Activated CD4-positive, alpha-beta memory T cell treated with anti-CD3 and anti-CD28 coated beads for 36 hours (primary cell): Measurements from ENCODE around the gene HTR3D. TPM values are rescaled to one million over a fixed set of nuclear protein-coding genes. Genes with fewer than 3 reads are reported as not detected.
"Not testable (repeated sequence)": the region's sequence is repeated elsewhere in the genome, so short reads cannot be mapped to it uniquely, and the experiment has no call there.

ENCODE experiments used
- CTCF ChIA-PET: fragments of 350-600 bp; sonication (Branson Sonifier 250); formaldehyde crosslinking; loops from one replicate; lab custom pipeline; 2021; ENCODE audit warnings: antibody characterized with exemption, inconsistent platforms; lab: Charles Lee
- POLR2A ChIA-PET: fragments of 350-600 bp; sonication (Branson Sonifier 250); formaldehyde crosslinking; loops from one replicate; lab custom pipeline; 2021; ENCODE audit warnings: antibody characterized with exemption; lab: Charles Lee
- DNase-seq: peaks from one replicate; pipeline ENCODE4 v3.0.0-alpha.2; 2020
- H3K27ac Mint-ChIP-seq: one replicate; pipeline ENCODE4 v1.8.0; 2021; ENCODE audit warnings: mixed read lengths
- H3K27me3 Mint-ChIP-seq: one replicate; pipeline ENCODE4 v1.8.0; 2021; ENCODE audit warnings: mixed read lengths
- H3K36me3 Mint-ChIP-seq: one replicate; pipeline ENCODE4 v1.8.0; 2021; ENCODE audit warnings: mixed read lengths
- H3K4me1 Mint-ChIP-seq: one replicate; pipeline ENCODE4 v1.8.0; 2021; ENCODE audit warnings: low read depth, mixed read lengths
- H3K4me3 Mint-ChIP-seq: one replicate; pipeline ENCODE4 v1.8.0; 2021; ENCODE audit warnings: mild to moderate bottlenecking, mixed read lengths
- H3K9me3 Mint-ChIP-seq: one replicate; pipeline ENCODE4 v1.8.0; 2021; ENCODE audit warnings: mixed read lengths
- intact Hi-C: fragments of 100-400 bp; cut with micrococcal nuclease; formaldehyde crosslinking; loops from one replicate; pipeline ENCODE4 v1.15.1; 2023
- total RNA-seq, 2 experiments: library from RNA; stranded (reverse); gene quantifications; one replicate each; pipeline ENCODE4 v1.2.3, GENCODE V29; 2021

Gene HTR3D
- total RNA-seq, 2 experiments from 2014 or later = not detected

GRCh38 chr3:184004476-184004875, 27.1 kb upstream of the HTR3D start:
- H3K4me3 Mint-ChIP-seq = no peak overlapping the region
- peaks cover 7% of the 10 kb centered on the region for H3K4me1 Mint-ChIP-seq
- no peak for DNase-seq
- no peak overlapping the region for H3K27ac Mint-ChIP-seq
- H3K9me3 Mint-ChIP-seq = no peaks in the 10 kb centered on the region
- H3K36me3 Mint-ChIP-seq = peaks cover 3% of the 10 kb centered on the region
- no peaks in the 10 kb centered on the region for H3K27me3 Mint-ChIP-seq
- CTCF ChIA-PET = no interaction called here
- intact Hi-C loops = no loop called here
- POLR2A ChIA-PET = no interaction called here

GRCh38 chr3:184005941-184006507, 25.5 kb upstream of the HTR3D start:
- CTCF ChIA-PET = interaction anchor here (0.6 to 1.7 kb wide), 2 partner anchors 12 to 30 kb away, joined by 3 to 5 read pairs; partner anchors contain the start of gene ABCC5
- Mint-ChIP-seq H3K36me3 (peaks cover 3% of the 10 kb centered on the region), H3K4me1 (peaks cover 7% of the 10 kb centered on the region), H3K9me3 (no peaks in the 10 kb centered on the region), H3K4me3 (no peak overlapping the region), H3K27ac (peak overlapping the region; percentile 21), H3K27me3 (no peaks in the 10 kb centered on the region)
- intact Hi-C loops = no loop called here
- no peak for DNase-seq
- POLR2A ChIA-PET = no interaction called here

GRCh38 chr3:184007143-184007813, 24.3 kb upstream of the HTR3D start:
- intact Hi-C loops, H3K27ac Mint-ChIP-seq, H3K36me3 Mint-ChIP-seq, H3K9me3 Mint-ChIP-seq, H3K4me3 Mint-ChIP-seq, H3K4me1 Mint-ChIP-seq, H3K27me3 Mint-ChIP-seq, DNase-seq, POLR2A ChIA-PET: not testable (repeated sequence)
- CTCF ChIA-PET = interaction anchor here (0.6 to 1.7 kb wide), 3 partner anchors 10 to 526 kb away, joined by 3 to 7 read pairs (median 5); partner anchors contain the start of gene ABCC5

GRCh38 chr3:184008161-184008560, 23.4 kb upstream of the HTR3D start:
- Mint-ChIP-seq H3K27me3 (no peaks in the 10 kb centered on the region), H3K27ac (no peak overlapping the region), H3K9me3 (no peaks in the 10 kb centered on the region), H3K4me1 (peaks cover 7% of the 10 kb centered on the region), H3K36me3 (peaks cover 3% of the 10 kb centered on the region), H3K4me3 (no peak overlapping the region)
- CTCF ChIA-PET = interaction anchor here (1.2 kb wide), 1 partner anchor 10 kb away, joined by 7 read pairs; the partner anchor contains the start of gene ABCC5
- DNase-seq = no peak
- POLR2A ChIA-PET = no interaction called here
- intact Hi-C loops = no loop called here

- no peak overlapping the region for H3K4me3 Mint-ChIP-seq
- H3K27me3 Mint-ChIP-seq = no peaks in the 10 kb centered on the region
- peaks cover 9% of the 10 kb centered on the region for H3K4me1 Mint-ChIP-seq
- DNase-seq = no peak
- ChIA-PET POLR2A (no interaction called here), CTCF (interaction anchor here (1.4 kb wide), 1 partner anchor 116 kb away, joined by 3 read pairs; no protein-coding TSS in a partner anchor)
- no peak overlapping the region for H3K27ac Mint-ChIP-seq
- peaks cover 9% of the 10 kb centered on the region for H3K36me3 Mint-ChIP-seq
- no peaks in the 10 kb centered on the region for H3K9me3 Mint-ChIP-seq
- intact Hi-C loops = no loop called here
Measured at GRCh38 chr3:184011230-184011876, 20.2 kb upstream of the HTR3D start.

- H3K4me3 Mint-ChIP-seq = no peak overlapping the region
- peaks cover 15% of the 10 kb centered on the region for H3K4me1 Mint-ChIP-seq
- H3K27me3 Mint-ChIP-seq = no peaks in the 10 kb centered on the region
- DNase-seq = no peak
- no peak overlapping the region for H3K27ac Mint-ChIP-seq
- ChIA-PET POLR2A (no interaction called here), CTCF (interaction anchor here (1.4 kb wide), 1 partner anchor 117 kb away, joined by 3 read pairs; no protein-coding TSS in a partner anchor)
- intact Hi-C loops = no loop called here
- peaks cover 9% of the 10 kb centered on the region for H3K36me3 Mint-ChIP-seq
- H3K9me3 Mint-ChIP-seq = no peaks in the 10 kb centered on the region
Measured at GRCh38 chr3:184011937-184012889, 19.3 kb upstream of the HTR3D start.

GRCh38 chr3:184015381-184016019, 16.0 kb upstream of the HTR3D start:
- Mint-ChIP-seq H3K27me3 (peaks cover 1% of the 10 kb centered on the region), H3K9me3 (no peaks in the 10 kb centered on the region), H3K4me1 (peaks cover 23% of the 10 kb centered on the region), H3K27ac (no peak overlapping the region), H3K4me3 (no peak overlapping the region), H3K36me3 (peaks cover 9% of the 10 kb centered on the region)
- ChIA-PET POLR2A (no interaction called here), CTCF (interaction anchor here (0.6 to 1.4 kb wide), 6 partner anchors 119 to 379 kb away, joined by 3 to 7 read pairs (median 4); partner anchors contain the start of genes EEF1AKMT4, EIF2B5 and PARL)
- no peak for DNase-seq
- intact Hi-C loops = loop anchor here (2.0 to 5.0 kb wide), 3 partner anchors 133 to 548 kb away; partner anchors contain the start of genes PARL and PSMD2

- peaks cover 1% of the 10 kb centered on the region for H3K27me3 Mint-ChIP-seq
- no peaks in the 10 kb centered on the region for H3K9me3 Mint-ChIP-seq
- peaks cover 9% of the 10 kb centered on the region for H3K36me3 Mint-ChIP-seq
- peak overlapping the region; percentile 49 for H3K4me3 Mint-ChIP-seq
- intact Hi-C loops = loop anchor here (2.0 to 5.0 kb wide), 3 partner anchors 134 to 549 kb away; partner anchors contain the start of genes PARL and PSMD2
- DNase-seq = no peak
- H3K4me1 Mint-ChIP-seq = peaks cover 23% of the 10 kb centered on the region
- POLR2A ChIA-PET = no interaction called here
- no peak overlapping the region for H3K27ac Mint-ChIP-seq
- CTCF ChIA-PET = interaction anchor here (0.7 to 2.4 kb wide), 5 partner anchors 10 to 120 kb away, joined by 3 to 17 read pairs (median 3); no protein-coding TSS in a partner anchor
Measured at GRCh38 chr3:184016169-184016570, 15.4 kb upstream of the HTR3D start.

GRCh38 chr3:184016811-184017671, 14.5 kb upstream of the HTR3D start:
- H3K36me3 Mint-ChIP-seq = peaks cover 8% of the 10 kb centered on the region
- peak overlapping the region; percentile 85 for H3K27ac Mint-ChIP-seq
- H3K4me3 Mint-ChIP-seq = peak overlapping the region; percentile 99
- H3K4me1 Mint-ChIP-seq = peaks cover 23% of the 10 kb centered on the region
- DNase-seq = peak; percentile 68
- ChIA-PET POLR2A (no interaction called here), CTCF (interaction anchor here (0.6 to 2.4 kb wide), 14 partner anchors 9 to 583 kb away, joined by 3 to 17 read pairs (median 4); partner anchors contain the start of gene ABCF3)
- peaks cover 5% of the 10 kb centered on the region for H3K27me3 Mint-ChIP-seq
- intact Hi-C loops = loop anchor here (1.0 to 5.0 kb wide), 7 partner anchors 118 to 550 kb away; partner anchors contain the start of genes AP2M1, EIF2B5, PARL and PSMD2
- no peaks in the 10 kb centered on the region for H3K9me3 Mint-ChIP-seq
